HG02759 (cell line): ENCODE measurements around the gene GON4L.
A peak's percentile ranks its signal among the peaks of the same experiment; 100 is the strongest.
"Not testable (repeated sequence)": the region's sequence is repeated elsewhere in the genome, so short reads cannot be mapped to it uniquely, and the experiment has no call there.

Source experiments
- ATAC-seq: cut with Tn5 transposase; IDR thresholded peaks from one replicate; pipeline ENCODE4 v1.9.1; 2021; ENCODE audit warnings: mild to moderate bottlenecking, moderate library complexity; ENCODE audit not compliant: unreplicated experiment

Gene GON4L

GRCh38 chr1:155856975-155857930, at the start of gene GON4L:
Gene GON4L (minus strand): TSS chr1:155857214. CDS start chr1:155853780, 3,434 bp downstream.
- ATAC-seq = peak; percentile 64

GRCh38 chr1:155904261-155904660, 47.2 kb upstream of the GON4L start:
- ATAC-seq = no peak

GRCh38 chr1:155900161-155900560, 43.1 kb upstream of the GON4L start:
- no peak for ATAC-seq

- no peak for ATAC-seq
Observed at GRCh38 chr1:155899683-155900082, 42.7 kb upstream of the GON4L start.

- no peak for ATAC-seq
Observed at GRCh38 chr1:155898888-155899287, 41.9 kb upstream of the GON4L start.

- no peak for ATAC-seq
Observed at GRCh38 chr1:155897746-155898145, 40.7 kb upstream of the GON4L start.

- ATAC-seq = not testable (repeated sequence)
Observed at GRCh38 chr1:155896476-155896875, 39.5 kb upstream of the GON4L start.

- not testable (repeated sequence) for ATAC-seq
Observed at GRCh38 chr1:155895617-155896016, 38.6 kb upstream of the GON4L start.

- no peak for ATAC-seq
Observed at GRCh38 chr1:155893389-155894142, 36.6 kb upstream of the GON4L start.

- no peak for ATAC-seq
Observed at GRCh38 chr1:155892796-155893195, 35.8 kb upstream of the GON4L start.

GRCh38 chr1:155890251-155890650, 33.2 kb upstream of the GON4L start:
- ATAC-seq = no peak

GRCh38 chr1:155889566-155889965, 32.6 kb upstream of the GON4L start:
- no peak for ATAC-seq

- ATAC-seq = no peak
Observed at GRCh38 chr1:155888481-155888880, 31.5 kb upstream of the GON4L start.

GRCh38 chr1:155884982-155885381, 28.0 kb upstream of the GON4L start:
- ATAC-seq = no peak

GRCh38 chr1:155884031-155884960, 27.3 kb upstream of the GON4L start:
- no peak for ATAC-seq

- ATAC-seq = no peak
Observed at GRCh38 chr1:155882766-155883165, 25.8 kb upstream of the GON4L start.

- no peak for ATAC-seq
Observed at GRCh38 chr1:155882235-155882634, 25.2 kb upstream of the GON4L start.

GRCh38 chr1:155880950-155881349, 23.9 kb upstream of the GON4L start:
- ATAC-seq = no peak

GRCh38 chr1:155880251-155880650, 23.2 kb upstream of the GON4L start:
- no peak for ATAC-seq

GRCh38 chr1:155877945-155878344, 20.9 kb upstream of the GON4L start:
- ATAC-seq = no peak

GRCh38 chr1:155873860-155874259, 16.8 kb upstream of the GON4L start:
- ATAC-seq = no peak
